GM19351 (cell line): ENCODE data around the gene NEB.
A peak's percentile ranks its signal among the peaks of the same experiment; 100 is the strongest.
"Not testable (repeated sequence)": the region's sequence is repeated elsewhere in the genome, so short reads cannot be mapped to it uniquely, and the experiment has no call there.

Experiments
- ATAC-seq: cut with Tn5 transposase; IDR thresholded peaks from one replicate; pipeline ENCODE4 v1.9.1; 2021; ENCODE audit warnings: mild to moderate bottlenecking, moderate library complexity; ENCODE audit not compliant: unreplicated experiment

Gene NEB

GRCh38 chr2:151711025-151711424 is 23.3 kb downstream of the NEB start:
- ATAC-seq: no peak

- no peak for ATAC-seq
These were observed 25.5 kb downstream of the NEB start for GRCh38 chr2:151708788-151709187.

DNA sequence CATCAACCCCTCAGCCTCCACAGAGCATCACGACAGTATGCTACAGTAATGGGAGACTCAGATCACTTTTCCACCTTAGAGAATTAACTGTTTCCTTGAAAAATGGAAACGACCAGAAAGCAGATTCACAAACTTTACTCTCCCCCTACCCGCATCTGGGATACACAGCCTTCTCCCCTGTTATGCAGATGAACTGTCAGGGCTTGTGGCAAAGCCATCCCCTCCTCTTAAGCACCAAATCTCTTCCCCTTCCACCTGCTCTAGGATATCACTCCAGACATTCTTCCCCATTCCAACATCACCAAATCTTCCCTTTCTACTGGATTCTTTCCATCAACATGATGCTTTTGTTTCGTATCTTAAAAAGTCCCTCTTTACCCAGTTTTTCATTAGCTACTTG is 26.4 kb downstream of the NEB start:
- no peak for ATAC-seq

DNA sequence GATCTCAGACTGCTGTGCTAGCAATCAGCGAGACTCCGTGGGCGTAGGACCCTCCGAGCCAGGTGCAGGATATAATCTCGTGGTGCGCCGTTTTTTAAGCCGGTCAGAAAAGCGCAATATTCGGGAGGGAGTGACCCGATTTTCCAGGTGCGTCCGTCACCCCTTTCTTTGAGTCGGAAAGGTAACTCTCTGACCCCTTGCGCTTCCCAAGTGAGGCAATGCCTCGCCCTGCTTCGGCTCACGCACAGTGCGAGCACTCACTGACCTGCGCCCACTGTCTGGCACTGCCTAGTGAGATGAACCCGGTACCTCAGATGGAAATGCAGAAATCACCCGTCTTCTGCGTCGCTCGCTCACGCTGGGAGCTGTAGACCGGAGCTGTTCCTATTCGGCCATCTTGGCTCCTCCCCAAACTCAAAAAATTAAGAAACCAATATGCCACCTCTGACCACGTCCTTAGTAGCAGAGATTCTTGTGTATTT is 29.8 kb downstream of the NEB start:
- not testable (repeated sequence) for ATAC-seq

GRCh38 chr2:151698134-151698533 is 36.1 kb downstream of the NEB start:
- not testable (repeated sequence) for ATAC-seq

GRCh38 chr2:151695778-151696177 is 38.5 kb downstream of the NEB start:
- no peak for ATAC-seq

DNA sequence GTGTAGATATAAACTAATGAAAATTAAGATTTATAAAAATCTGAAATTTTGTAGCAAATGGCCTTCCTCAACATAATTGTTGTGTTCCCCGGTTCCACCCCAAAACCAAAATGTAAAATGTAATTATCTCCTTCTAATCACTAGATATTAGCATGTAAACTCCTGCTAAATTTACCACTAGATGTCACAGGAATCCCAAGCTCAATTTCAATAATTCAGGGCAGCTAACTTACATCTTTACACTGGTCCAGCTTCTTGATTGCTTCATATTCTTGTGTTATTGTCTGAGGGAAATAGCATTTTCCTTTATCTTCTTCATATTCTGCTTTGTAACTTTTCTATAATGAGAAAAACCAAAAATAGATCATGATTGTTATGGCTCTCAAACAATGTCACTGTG is 42.6 kb downstream of the NEB start:
- no peak for ATAC-seq

DNA sequence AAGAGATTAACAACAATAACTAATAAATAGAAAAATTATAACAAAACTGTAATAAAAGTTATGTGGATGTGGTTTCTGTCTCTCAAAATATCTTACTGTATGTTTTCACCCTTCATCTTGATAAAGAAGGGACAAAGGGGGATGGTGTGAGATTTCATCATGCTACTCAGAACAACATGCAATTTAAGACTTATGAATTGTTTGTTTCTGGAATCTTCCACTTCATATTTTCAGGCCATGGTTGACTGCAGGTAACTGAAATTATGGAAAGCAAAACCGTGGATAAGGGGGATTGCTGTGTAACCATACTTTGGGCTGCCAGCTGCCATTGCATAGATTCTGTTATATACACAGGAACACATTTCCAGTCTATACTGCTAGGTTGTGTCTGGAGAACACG is 45.6 kb downstream of the NEB start:
- ATAC-seq: no peak

- ATAC-seq: no peak
These were observed 51.7 kb downstream of the NEB start for GRCh38 chr2:151682459-151683003.

DNA sequence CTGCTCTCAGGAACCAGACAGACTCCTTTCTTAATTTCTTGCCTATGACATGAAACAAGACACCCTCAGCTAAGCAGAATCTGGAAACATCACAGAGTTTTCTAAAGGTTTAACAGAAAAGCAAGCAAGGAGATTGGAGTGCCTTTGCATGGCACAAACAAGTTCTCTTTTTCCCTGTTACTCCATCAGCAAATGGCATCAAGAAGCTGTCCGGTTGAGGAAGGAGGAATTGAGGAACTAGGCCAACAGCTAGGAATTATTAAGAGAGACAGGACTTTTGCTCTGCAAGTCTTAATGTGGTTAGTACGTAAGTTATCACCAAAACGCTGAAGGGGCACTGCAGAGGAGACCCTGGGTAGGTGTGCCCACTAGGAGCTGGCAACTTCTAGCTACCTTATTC is 53.2 kb downstream of the NEB start:
- no peak for ATAC-seq

- ATAC-seq: no peak
These were observed 54.3 kb downstream of the NEB start for GRCh38 chr2:151679994-151680393.

DNA sequence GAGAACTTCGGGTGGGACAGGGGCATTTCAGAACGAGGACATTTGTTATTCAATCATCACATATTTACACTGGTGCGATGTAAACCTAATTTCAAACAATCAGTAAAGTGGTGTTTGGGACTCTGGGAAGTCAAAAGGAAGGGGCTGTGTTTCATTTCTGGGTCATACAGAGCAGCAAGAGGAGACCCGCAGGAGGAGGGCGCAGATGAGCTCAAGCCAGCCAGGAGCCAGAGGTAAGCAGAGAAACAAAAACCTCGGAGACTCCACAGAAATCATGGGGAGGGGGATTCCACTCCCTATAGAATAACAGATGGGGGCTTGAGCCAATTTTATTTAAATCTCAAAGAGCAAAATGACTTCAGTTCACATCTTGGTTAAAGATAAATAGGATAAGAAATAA is 55.4 kb downstream of the NEB start:
- no peak for ATAC-seq

GRCh38 chr2:151673016-151673415 is 61.3 kb downstream of the NEB start:
- no peak for ATAC-seq

- ATAC-seq: no peak
These were observed 62.0 kb downstream of the NEB start for GRCh38 chr2:151672277-151672676.

GRCh38 chr2:151670846-151671597 is 63.3 kb downstream of the NEB start:
- ATAC-seq: no peak

GRCh38 chr2:151670346-151670745 is 63.9 kb downstream of the NEB start:
- ATAC-seq: no peak

- peak; percentile 53 for ATAC-seq
These were observed 64.6 kb downstream of the NEB start for GRCh38 chr2:151669585-151670081.

DNA sequence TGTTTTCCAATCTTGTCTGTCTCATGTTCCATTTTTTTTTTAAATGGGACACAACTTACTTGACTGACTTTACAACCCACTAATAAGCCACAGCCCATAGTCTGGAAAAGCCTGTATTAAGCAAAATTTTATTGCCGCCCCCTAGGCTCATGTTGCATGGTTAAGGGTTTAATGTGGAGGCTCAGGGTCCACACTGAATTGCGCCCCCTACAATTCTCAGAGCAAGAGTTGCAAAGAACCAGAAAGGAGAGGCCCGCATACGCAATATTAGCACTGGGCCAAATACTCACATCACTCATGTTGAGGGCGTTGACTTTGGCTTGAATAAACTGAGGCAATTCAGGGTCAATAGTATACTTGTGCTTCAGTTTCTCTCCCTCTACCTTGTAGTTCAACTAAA is 65.5 kb downstream of the NEB start:
- no peak for ATAC-seq

- no peak for ATAC-seq
These were observed 68.3 kb downstream of the NEB start for GRCh38 chr2:151665959-151666358.

DNA sequence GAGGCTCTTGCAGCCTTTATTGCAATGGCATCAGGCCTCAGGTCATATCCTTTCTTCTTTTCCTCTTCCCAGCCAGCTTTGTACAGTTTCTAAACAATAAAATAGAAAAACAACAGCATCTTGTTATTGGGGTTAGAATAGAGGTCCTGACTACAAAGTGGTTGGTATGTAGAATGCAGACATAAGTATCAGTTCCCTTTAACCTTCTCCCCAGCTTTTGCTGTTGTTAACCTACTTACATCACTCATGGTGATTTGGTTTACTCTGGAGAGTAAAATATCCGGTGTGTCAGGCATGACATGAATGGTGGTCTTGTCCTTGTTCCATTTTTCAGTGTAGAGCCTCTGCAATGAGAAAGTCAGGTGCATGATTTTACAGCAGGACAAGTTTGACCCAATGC is 69.8 kb downstream of the NEB start:
- ATAC-seq: peak; percentile 96

DNA sequence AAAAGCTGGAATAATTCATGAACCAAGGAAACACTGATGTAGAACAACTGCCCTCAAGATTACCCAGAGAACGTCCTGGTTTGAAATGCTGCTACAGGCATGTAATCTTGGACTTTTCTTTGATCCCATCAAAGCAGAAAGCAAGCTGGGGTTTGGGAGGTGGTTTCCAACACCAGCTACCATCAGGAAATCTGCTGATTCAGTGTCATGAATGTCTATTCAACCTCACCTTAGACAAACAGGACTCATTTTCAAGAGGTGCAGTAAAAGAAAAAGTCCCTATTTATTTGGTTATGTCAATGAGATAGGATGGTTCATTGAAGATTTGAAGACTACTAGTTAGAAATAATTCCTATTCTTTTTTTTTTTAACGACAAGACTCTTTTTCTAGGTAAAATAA is 72.7 kb downstream of the NEB start:
- ATAC-seq: no peak

- no peak for ATAC-seq
These were observed 76.2 kb downstream of the NEB start for GRCh38 chr2:151658081-151658480.

DNA sequence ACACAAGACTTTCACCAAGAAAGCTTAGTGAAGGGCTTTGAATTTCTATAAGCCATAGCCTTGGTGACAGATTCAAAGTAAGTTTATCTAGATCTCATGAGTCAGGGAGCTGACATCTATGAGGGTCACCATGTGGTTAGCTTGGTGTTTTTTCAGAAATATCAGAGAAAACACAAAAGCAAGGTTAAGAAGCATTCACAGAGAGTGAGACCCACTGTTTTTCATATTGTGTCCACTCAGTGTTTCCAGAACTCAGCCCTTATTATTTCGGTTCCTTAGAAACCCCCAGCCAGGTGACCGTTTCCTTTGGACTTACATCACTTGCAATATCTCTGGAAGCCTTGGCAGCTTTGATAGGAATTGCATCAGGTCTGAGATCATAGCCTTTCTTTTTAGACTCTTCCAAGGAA is 76.6 kb downstream of the NEB start:
- no peak for ATAC-seq
